Esophagus squamous epithelium (tissue), 5 donors: ENCODE data around the gene ATP2A2. TPM values are rescaled to one million over a fixed set of nuclear protein-coding genes. Genes with fewer than 3 reads are reported as not detected.
A peak's percentile ranks its signal among the peaks of the same experiment; 100 is the strongest.

Experiments used
- DNase-seq: peaks from one replicate; lab custom pipeline; 2025; lab: John Stamatoyannopoulos, UW
- H3K27ac ChIP-seq, 4 donors: fragments of 200-600 bp; sonication (generic); one replicate each; pipeline ENCODE4 v1.5.1; 2016 to 2019; ENCODE audit warnings: mild to moderate bottlenecking in 1 of 4
- H3K27me3 ChIP-seq, 4 donors: fragments of 200-600 bp; sonication (generic); 1 replicate in 3 of 4; 2 replicates in 1 of 4; pipeline versions ENCODE4 v1.5.1 to v1.6.0; 2017 to 2021; ENCODE audit warnings: antibody characterized with exemption in 1 of 4
- H3K36me3 ChIP-seq, 3 donors: fragments of 200-600 bp; sonication (generic); one replicate each; pipeline ENCODE4 v1.5.1; 2016 to 2019
- H3K4me1 ChIP-seq, 3 donors: fragments of 200-600 bp; sonication (generic); one replicate each; pipeline ENCODE4 v1.5.1; 2017 to 2019
- H3K4me3 ChIP-seq, 4 donors: fragments of 200-600 bp; sonication (generic); 1 replicate in 3 of 4; 2 replicates in 1 of 4; pipeline ENCODE4 v1.5.1; 2016 to 2019; ENCODE audit warnings: mild to moderate bottlenecking in 2 of 4, moderate library complexity in 1 of 4
- H3K9me3 ChIP-seq, 3 donors: fragments of 200-600 bp; sonication (generic); one replicate each; pipeline ENCODE4 v1.5.1; 2016 to 2019
- CTCF ChIP-seq, 6 experiments: fragments of 450-650 bp in 4 of 6; fragments of 200-600 bp in 2 of 6; sonication (generic) in 2 of 6; IDR thresholded peaks; one replicate each; pipeline ENCODE4 v1.5.1; 2016 to 2019; ENCODE audit warnings: antibody characterized with exemption in 6 of 6, mild to moderate bottlenecking in 4 of 6, moderate library complexity in 4 of 6
- POLR2A ChIP-seq, 4 donors: fragments of 450-650 bp; IDR thresholded peaks; one replicate each; pipeline ENCODE4 v1.6.1; 2017; ENCODE audit warnings: antibody characterized with exemption in 4 of 4, mild to moderate bottlenecking in 4 of 4, moderate library complexity in 3 of 4
- WGBS, 2 donors: methylation state at CpG; one replicate each; pipeline ENCODE4 v1.1.5; 2018; 5-methylcytosine and 5-hydroxymethylcytosine counted together
- intact Hi-C: fragments of 100-400 bp; cut with DNase I; formaldehyde crosslinking; loops from one replicate; pipeline ENCODE4 v1.15.0; 2022
- total RNA-seq, 4 donors: library from RNA; depleted of rRNA; stranded (reverse); fragments of >200 nt; gene quantifications; one replicate each; pipeline ENCODE4 v1.1.0, GENCODE V29; 2016
- donor health status: DM: yes; HTN: yes; CAD: no.

The ATP2A2 gene
- total RNA-seq, 4 donors from 2014 or later = 147 to 263 (median 177) TPM

DNA sequence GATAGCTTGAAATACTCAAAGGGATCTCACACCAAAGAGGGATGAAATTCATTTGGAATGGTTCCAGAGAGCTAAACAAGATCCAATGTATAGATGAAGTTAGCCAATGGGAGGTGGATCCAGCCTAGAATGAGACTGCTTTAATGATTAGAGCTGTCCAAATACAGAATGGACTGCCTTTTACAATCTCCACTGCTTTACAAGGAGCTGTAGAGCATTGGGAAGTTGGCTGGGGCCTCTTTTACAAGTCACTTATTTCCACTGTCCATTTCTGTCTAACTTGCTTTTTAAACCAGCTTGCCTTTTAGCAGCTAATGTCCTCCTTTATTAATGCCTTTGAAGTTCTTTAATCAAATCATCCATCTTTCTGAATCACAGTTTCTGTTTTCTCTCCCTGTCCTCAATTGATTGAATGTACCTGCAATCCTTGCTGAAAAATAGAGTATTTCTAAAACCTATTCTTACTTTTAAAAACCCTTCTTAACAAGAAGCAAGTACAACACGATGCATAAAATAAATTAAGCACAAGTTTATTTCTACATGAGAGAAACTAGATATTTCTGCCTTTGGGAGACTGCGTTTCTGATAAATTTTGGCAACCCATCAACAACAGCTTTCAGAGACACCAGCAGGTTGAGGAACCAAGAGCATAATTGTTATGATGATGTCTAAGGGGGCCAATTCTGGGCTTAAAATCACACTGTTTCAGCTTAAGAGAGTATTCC, 3.4 kb upstream of the ATP2A2 start:
- intact Hi-C loops = no loop called here
- Histone ChIP-seq H3K27me3 (no peaks in the 10 kb centered on the region), H3K27ac (peak overlapping the region in 2 of 4 donors; percentile 12 to 15), H3K4me1 (peaks cover 6 to 28% (median 8%) of the 10 kb centered on the region in 3 donors), H3K9me3 (no peaks in the 10 kb centered on the region), H3K36me3 (no peaks in the 10 kb centered on the region), H3K4me3 (no peak overlapping the region)
- 56 to 61% methylated on average over 2 of the region's 2 CpGs for WGBS, 2 donors
- DNase-seq = no peak
- TF ChIP-seq POLR2A (IDR thresholded peaks at IDR 0.05) (no peak), CTCF (IDR thresholded peaks at IDR 0.05) (no peak)

- TF ChIP-seq CTCF (IDR thresholded peaks at IDR 0.05) = no peak
- no peak for TF ChIP-seq POLR2A (IDR thresholded peaks at IDR 0.05)
- H3K4me1 ChIP-seq = peaks cover 8 to 33% (median 9%) of the 10 kb centered on the region in 3 donors
- H3K4me3 ChIP-seq = no peak overlapping the region
- H3K36me3 ChIP-seq = no peaks in the 10 kb centered on the region
- whole genome bisulfite sequencing, 2 donors = 67 to 80% methylated on average over 1 of the region's 1 CpG
- DNase-seq = no peak
- H3K27me3 ChIP-seq = no peaks in the 10 kb centered on the region
- peak overlapping the region in 2 of 4 donors; percentile 12 to 15 for H3K27ac ChIP-seq
- H3K9me3 ChIP-seq = no peaks in the 10 kb centered on the region
- intact Hi-C loops = no loop called here
Measured at GRCh38 chr12:110278255-110278536, 2.9 kb upstream of the ATP2A2 start.

GRCh38 chr12:110279566-110280375, 1.3 kb upstream of the ATP2A2 start:
- 41 to 56% methylated on average over 14 of the region's 14 CpGs for WGBS, 2 donors
- intact Hi-C loops = no loop called here
- H3K27ac ChIP-seq = peak overlapping the region; percentile 96 to 99 (median 98)
- TF ChIP-seq POLR2A (IDR thresholded peaks at IDR 0.05) = no peak
- peaks cover 12 to 49% (median 15%) of the 10 kb centered on the region in 3 donors for H3K4me1 ChIP-seq
- H3K36me3 ChIP-seq = peaks cover 0 to 4% (median 0%) of the 10 kb centered on the region in 3 donors
- no peaks in the 10 kb centered on the region for H3K27me3 ChIP-seq
- no peak for DNase-seq
- H3K4me3 ChIP-seq = peak overlapping the region; percentile 67 to 97 (median 84)
- H3K9me3 ChIP-seq = no peaks in the 10 kb centered on the region

- intact Hi-C loops = no loop called here
- no peaks in the 10 kb centered on the region for H3K9me3 ChIP-seq
- TF ChIP-seq CTCF (IDR thresholded peaks at IDR 0.05) = peak in 1 of 6 experiments; percentile 22
- TF ChIP-seq POLR2A (IDR thresholded peaks at IDR 0.05) = no peak
- peak overlapping the region; percentile 67 to 97 (median 84) for H3K4me3 ChIP-seq
- 0% methylated on average over 2 to 7 of the region's 18 CpGs for WGBS, 2 donors
- H3K4me1 ChIP-seq = peaks cover 13 to 55% (median 21%) of the 10 kb centered on the region in 3 donors
- no peak for DNase-seq
- no peaks in the 10 kb centered on the region for H3K27me3 ChIP-seq
- peak overlapping the region; percentile 96 to 99 (median 98) for H3K27ac ChIP-seq
- H3K36me3 ChIP-seq = peaks cover 0 to 7% (median 0%) of the 10 kb centered on the region in 3 donors
Measured at GRCh38 chr12:110280392-110280778, 662 bp upstream of the ATP2A2 start.

- TF ChIP-seq CTCF (IDR thresholded peaks at IDR 0.05) (no peak), POLR2A (IDR thresholded peaks at IDR 0.05) (no peak)
- 0% methylated on average over 48 of the region's 82 CpGs; no CpG with 5 or more reads in 1 of the 2 donors for WGBS, 2 donors
- Histone ChIP-seq H3K27ac (peak overlapping the region; percentile 96 to 99 (median 98)), H3K4me1 (peaks cover 18 to 69% (median 33%) of the 10 kb centered on the region in 3 donors), H3K27me3 (no peaks in the 10 kb centered on the region), H3K9me3 (no peaks in the 10 kb centered on the region), H3K4me3 (peak overlapping the region; percentile 67 to 97 (median 84)), H3K36me3 (peaks cover 0 to 17% (median 0%) of the 10 kb centered on the region in 3 donors)
- no peak for DNase-seq
- intact Hi-C loops = no loop called here
Measured at GRCh38 chr12:110281549-110282299, 677 bp downstream of the ATP2A2 start.
